GM19043 (cell line): Measurements from ENCODE around the gene IL1RAPL1.

Source experiments
- ATAC-seq: cut with Tn5 transposase; IDR thresholded peaks from one replicate; pipeline ENCODE4 v1.9.1; 2021; ENCODE audit warnings: low read depth; ENCODE audit not compliant: unreplicated experiment

The IL1RAPL1 gene

DNA sequence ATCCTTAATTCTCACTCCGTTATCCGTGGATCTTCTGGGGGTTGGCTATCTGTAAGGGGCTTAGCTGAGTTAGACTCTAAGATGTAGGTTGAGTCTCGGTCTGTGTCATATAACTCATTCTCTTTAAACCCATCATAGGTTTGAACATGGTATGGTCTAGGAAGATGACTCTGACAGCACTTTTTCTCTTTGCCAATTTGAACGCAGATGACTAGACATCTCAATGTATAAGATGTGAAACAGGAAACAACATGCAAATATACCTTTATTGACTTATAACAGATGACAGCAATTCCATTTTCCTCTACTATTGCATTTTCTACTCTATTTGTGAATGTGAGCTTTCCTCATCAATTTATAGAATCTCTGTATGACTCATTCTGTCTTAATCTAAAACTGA is 993.3 kb downstream of the IL1RAPL1 start:
- no peak for ATAC-seq

DNA sequence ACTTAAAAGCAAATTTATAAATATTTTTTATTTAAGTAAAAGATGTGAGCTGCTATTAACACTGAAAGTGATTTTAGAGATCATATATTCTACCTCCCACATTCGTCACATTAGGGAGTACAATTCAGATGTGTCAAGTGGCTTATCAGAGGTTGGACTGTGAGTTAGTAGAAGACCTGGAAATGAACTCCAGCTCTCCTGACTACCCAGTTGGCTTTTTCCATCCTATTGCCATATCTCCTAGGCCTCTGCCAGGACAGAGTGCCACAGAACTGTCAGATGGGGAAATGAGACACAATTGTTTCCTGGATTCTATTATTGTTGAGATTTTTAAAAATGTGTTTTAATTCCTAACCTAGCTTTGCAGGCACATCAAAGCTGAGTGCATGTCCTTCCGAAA is 994.0 kb downstream of the IL1RAPL1 start:
- ATAC-seq = no peak

- no peak for ATAC-seq
Measured at GRCh38 chrX:29587107-29587506, 999.9 kb downstream of the IL1RAPL1 start.

- no peak for ATAC-seq
Measured at GRCh38 chrX:29590921-29591320, 1003.7 kb downstream of the IL1RAPL1 start.

DNA sequence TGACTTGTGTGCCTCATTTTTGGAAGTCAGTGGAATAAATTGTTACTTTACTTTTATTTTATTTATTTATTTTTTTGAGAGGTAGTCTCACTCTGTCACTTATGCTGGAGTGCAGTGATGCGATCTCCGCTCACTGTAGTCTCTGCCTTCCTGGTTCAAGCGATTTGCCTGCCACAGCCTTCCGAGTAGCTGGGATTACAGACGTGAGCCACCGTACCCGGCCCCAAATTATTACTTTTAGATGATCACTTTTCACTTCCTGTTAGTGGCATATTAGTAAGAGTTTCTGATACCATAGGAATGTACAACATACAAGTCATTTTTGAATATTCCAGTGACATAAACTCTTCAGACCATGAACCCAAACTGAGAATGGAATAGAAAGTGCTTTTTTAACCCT is 1017.1 kb downstream of the IL1RAPL1 start:
- no peak for ATAC-seq

- ATAC-seq = no peak
Measured at GRCh38 chrX:29617276-29617675, 1030.0 kb downstream of the IL1RAPL1 start.

DNA sequence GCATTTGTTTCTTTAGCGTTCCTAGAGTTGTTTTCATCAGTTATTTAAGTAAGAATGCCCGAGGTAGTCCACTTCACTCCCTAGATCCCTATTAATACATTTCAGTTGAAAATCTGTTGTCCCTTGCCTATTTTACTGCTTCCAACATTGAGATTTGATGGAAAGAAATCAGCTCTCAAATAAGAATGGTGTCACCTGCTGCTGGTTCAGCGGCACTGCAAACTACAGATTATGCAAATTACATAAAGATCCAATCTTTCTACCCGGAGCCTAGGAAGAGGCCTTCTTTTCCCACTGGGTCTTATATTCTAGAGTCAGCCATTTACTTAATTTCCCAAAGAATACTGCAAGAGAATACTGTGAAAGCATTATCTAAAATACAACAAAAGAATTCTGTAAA is 1030.5 kb downstream of the IL1RAPL1 start:
- ATAC-seq = no peak

GRCh38 chrX:29627833-29628232 is 1040.6 kb downstream of the IL1RAPL1 start:
- no peak for ATAC-seq

DNA sequence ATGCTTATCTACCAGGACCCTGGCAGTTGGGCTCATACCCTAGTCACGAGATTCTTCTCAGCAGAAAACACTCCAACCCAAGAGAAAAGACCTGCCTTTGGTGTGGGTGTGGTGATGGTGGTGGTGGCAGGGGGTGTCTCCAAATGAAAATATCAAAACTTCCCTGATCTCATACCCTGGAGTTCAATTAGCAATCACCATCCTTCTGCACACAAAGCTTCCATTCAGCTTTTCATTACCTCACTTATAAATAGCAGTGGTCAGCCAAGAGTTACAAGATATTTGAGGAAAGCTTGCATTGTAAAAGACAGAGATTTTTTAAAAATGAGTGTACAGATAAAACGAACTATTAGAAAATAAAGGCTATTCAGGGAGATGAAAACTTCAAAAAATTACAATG is 1047.3 kb downstream of the IL1RAPL1 start:
- no peak for ATAC-seq

DNA sequence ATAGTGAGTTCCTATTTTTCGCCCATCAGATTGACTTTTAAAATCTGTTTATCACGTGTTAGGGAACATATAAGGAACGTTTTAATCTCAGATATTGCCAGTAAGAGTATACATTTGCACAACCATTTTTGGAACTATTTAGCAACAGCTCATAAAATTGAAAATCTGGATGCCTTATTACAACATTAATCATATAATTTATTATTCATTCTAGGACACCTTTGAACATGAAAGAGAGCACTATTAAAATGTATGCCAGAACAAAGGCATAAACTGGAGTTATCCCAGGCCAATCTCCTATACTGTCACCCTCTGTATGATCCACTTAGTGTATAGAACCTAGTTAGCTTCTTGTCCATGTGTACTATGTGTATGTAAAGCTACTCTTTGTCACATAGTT is 1049.1 kb downstream of the IL1RAPL1 start:
- no peak for ATAC-seq

DNA sequence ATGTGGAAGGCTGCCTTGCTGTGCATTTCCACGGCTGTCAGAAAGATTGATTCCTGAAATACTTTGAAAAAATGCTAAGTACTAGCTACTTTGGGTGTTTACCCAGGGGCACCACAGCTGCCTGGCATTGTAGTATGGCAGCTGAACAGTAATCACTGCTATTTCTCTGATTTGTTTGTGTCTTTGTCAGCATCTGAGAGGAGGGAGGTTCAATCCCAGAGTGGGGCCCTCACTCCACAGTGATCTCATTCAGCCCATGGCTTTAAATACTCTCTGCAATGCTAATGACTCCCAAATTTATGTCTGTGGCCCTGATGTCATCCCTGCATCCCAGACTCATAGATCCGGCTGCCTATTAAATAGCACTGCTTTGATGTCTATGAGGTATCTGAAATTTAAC is 1052.9 kb downstream of the IL1RAPL1 start:
- no peak for ATAC-seq

DNA sequence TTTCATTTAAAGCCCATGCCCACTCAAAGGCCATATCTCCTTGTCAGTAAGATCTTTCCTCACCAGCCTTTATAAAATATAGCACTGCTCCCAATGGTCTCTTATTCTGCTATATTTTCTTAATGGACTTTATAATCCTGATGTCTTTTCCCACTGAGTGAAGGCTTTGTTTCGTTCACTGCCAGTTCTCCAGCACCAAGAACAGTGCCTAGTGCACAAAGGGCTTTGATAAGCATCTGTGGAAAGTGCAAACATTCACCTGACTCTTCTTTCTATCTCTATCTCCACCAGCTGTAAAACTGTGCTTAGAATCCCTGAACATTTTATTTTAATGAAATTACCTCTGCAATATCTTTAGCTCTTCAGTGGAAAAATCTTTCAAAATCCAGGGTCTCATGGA is 1054.2 kb downstream of the IL1RAPL1 start:
- no peak for ATAC-seq

GRCh38 chrX:29643181-29643580 is 1055.9 kb downstream of the IL1RAPL1 start:
- no peak for ATAC-seq

- ATAC-seq = no peak
Measured at GRCh38 chrX:29648161-29648560, 1060.9 kb downstream of the IL1RAPL1 start.

GRCh38 chrX:29652484-29652883 is 1065.2 kb downstream of the IL1RAPL1 start:
- ATAC-seq = no peak

- no peak for ATAC-seq
Measured at GRCh38 chrX:29653721-29654120, 1066.5 kb downstream of the IL1RAPL1 start.

DNA sequence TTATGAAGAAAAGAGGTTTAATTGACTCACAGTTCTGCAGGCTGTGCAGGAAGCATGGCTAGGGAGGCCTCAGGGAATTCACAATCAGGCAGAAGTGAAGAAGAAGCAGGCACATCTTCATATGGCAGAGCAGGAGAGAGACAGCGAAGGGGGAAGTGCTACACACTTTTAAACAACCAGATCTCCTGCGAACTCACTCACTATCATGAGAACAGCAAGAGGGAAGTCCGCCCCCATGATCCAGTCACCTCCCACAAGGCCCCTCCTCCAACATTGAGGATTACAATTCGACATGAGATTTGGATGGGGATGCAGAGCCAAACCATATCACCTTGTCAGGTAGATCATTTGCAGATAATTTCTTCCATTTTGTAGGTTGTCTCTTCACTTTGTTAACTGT is 1072.7 kb downstream of the IL1RAPL1 start:
- no peak for ATAC-seq

GRCh38 chrX:29661290-29661689 is 1074.0 kb downstream of the IL1RAPL1 start:
- ATAC-seq = no peak

GRCh38 chrX:29662101-29662500 is 1074.9 kb downstream of the IL1RAPL1 start:
- no peak for ATAC-seq

DNA sequence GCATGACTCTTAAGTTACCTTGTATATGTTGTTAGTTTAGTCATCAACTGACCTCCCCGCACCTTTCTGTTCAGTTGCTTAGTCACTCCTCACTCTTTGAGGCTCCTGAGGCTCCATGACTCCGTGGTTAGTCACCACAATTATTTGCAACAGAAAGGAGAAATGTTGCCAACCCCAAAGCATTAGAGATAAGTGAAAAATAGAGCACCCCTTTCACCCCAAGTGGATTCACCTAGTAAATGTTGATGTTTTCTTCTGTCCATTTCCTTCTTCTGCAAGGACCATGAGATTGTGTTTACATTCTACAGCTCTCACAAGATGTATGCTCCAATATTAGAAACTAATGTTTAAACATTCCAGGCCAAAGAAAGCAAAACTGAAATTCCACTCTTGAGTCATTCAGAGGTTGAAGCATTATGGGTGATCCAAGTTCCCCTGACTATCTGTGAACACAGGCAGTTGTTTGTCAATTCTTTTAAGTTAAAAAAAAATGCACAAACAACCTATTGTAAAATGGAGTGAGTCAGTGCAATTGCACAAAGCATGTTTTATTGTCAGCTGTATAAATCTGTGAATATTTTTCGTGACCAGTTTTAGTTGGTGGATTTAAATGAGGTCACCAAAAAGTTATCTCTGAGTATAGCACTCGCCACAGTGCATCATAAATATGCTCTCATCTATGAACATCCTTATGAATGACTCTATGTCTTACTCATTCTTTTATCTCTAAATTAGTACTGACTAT is 1075.7 kb downstream of the IL1RAPL1 start:
- ATAC-seq = peak; percentile 57

DNA sequence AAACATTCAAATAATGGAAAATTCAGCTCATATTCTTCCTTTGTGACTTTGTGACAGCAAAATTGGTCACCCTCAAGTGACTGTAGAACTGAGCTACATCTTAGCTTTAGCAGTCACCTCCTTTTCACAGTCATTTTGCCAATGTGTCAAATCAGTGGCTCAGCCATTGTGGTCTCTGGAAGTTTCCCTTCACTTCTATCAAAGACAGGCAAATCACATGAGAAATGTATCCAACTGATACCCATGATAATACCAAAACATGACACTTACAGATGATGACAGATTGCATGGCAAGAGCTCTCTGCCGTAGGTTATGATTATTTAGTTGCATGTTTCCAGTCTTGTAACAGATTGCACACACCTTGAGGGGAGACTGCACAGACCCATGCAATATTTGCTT is 1078.3 kb downstream of the IL1RAPL1 start:
- no peak for ATAC-seq

DNA sequence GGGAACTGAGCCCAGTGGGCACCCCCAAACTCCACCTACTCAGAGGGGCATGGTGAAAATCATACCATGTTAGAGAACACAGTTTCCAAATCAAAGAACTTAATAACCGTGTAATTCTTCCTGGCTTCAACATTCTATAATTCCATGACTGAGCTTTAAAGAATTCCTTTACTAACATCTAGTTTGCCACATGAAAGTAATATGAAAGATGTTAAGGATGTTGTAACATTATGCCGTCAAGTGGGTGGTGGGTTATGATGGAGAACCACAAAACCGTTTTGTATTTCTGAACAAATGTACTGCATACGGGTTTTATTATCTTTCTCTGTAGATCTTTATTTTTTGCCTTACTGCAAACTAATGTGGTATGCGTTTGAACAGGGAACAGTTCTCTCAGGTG is 1079.1 kb downstream of the IL1RAPL1 start:
- ATAC-seq = no peak

DNA sequence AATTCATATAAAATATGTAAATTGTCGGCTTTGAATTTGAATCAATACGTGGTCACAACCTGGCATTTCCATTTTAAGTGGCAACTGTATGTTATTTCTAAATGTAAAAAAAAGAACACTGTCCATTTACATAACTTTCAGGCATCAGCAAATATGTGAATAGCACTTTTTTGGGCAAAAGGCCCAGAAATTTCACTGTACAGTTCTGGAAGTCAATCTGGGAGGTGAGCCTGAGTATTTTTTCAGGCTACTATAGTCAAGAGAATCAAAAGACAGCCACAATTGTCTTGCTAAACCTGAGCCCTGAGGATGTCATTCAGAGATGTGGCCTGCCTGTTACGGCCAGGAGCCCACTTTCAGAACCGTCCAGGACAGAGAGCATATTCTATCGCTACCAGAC is 1084.2 kb downstream of the IL1RAPL1 start:
- ATAC-seq = no peak
